HCT116 (cell line): ENCODE measurements around the gene EXD3. TPM values are rescaled to one million over a fixed set of nuclear protein-coding genes. Genes with fewer than 3 reads are reported as not detected.

Experiments
- ATAC-seq: fragments of 200-7000 bp; cut with Tn5 transposase; 2 replicates; pipeline ENCODE4 v1.9.1; 2020; ENCODE audit warnings: mild to moderate bottlenecking, moderate library complexity
- BruUV-seq: library from RNA; stranded (reverse); fragments of 400-500 nt; replicated peaks from 2 replicates; lab custom pipeline; 2021; lab: Mats Ljungman, UMichigan
- CTCF ChIA-PET: fragments of 300-600 bp; sonication (Branson Sonifier 250); formaldehyde crosslinking; loops from one replicate; lab custom pipeline; 2021; ENCODE audit warnings: antibody characterized with exemption; lab: Charles Lee
- POLR2A ChIA-PET: fragments of 300-600, 350-600 bp; sonication (Branson Sonifier 250); formaldehyde crosslinking; loops from one replicate; lab custom pipeline; 2021; ENCODE audit warnings: antibody characterized with exemption; lab: Charles Lee
- RAD21 ChIA-PET, 2 experiments: fragments of 300-600 bp; sonication (Branson Sonifier 250); formaldehyde crosslinking; loops; one replicate each; lab custom pipeline; 2023; ENCODE audit warnings: low total read pairs in 2 of 2; ENCODE audit not compliant: uncharacterized antibody in 2 of 2, unreplicated experiment in 2 of 2, low non-redundant PET in 1 of 2; lab: Charles Lee
- DNase-seq: peaks from one replicate; pipeline ENCODE4 v3.0.0-alpha.2; 2010; ENCODE audit warnings: low read depth, low spot score
- H2AFZ ChIP-seq: fragments of 200-600 bp; shearing (Covaris generic), sonication (generic); 2 replicates; pipeline ENCODE4 v1.6.1; 2017; ENCODE audit warnings: low read depth, mixed run types, mixed read lengths, antibody characterized with exemption, low read length; ENCODE audit not compliant: poor library complexity, severe bottlenecking
- H3K27ac ChIP-seq: 2 replicates; pipeline ENCODE4 v1.5.1; 2012; ENCODE audit warnings: low read depth, low read length
- H3K27me3 ChIP-seq: fragments of 200-600 bp; sonication (generic); 2 replicates; pipeline ENCODE4 v1.6.1; 2016; ENCODE audit warnings: mixed run types, low read length, mixed read lengths; ENCODE audit not compliant: insufficient read depth
- H3K36me3 ChIP-seq, 2 experiments: fragments of 200-500 bp in 1 of 2; fragments of 200-600 bp in 1 of 2; sonication (Bioruptor generic) in 1 of 2; sonication (generic) in 1 of 2; 2 replicates each; pipeline versions ENCODE4 v1.5.1 to v1.6.1; 2014 to 2016; ENCODE audit warnings: low read length in 2 of 2, inconsistent platforms in 1 of 2, mixed read lengths in 1 of 2, mixed run types in 1 of 2; ENCODE audit not compliant: insufficient read depth in 2 of 2, control insufficient read depth in 1 of 2
- H3K4me1 ChIP-seq, 2 experiments: fragments of 200-600 bp in 1 of 2; sonication (generic) in 1 of 2; 2 replicates each; pipeline versions ENCODE4 v1.5.1 to v1.6.1; 2012 to 2017; ENCODE audit warnings: low read length in 2 of 2, inconsistent platforms in 1 of 2, mild to moderate bottlenecking in 1 of 2, mixed read lengths in 1 of 2, mixed run types in 1 of 2, moderate library complexity in 1 of 2; ENCODE audit not compliant: insufficient read depth in 2 of 2, control insufficient read depth in 1 of 2
- H3K4me2 ChIP-seq: fragments of 200-600 bp; sonication (generic); 2 replicates; pipeline ENCODE4 v1.6.1; 2017; ENCODE audit warnings: mixed run types, low read length, mixed read lengths
- H3K4me3 ChIP-seq, 2 experiments: fragments of 200-600 bp in 1 of 2; sonication (generic) in 1 of 2; replicated peaks in 1 of 2; 2 replicates each; pipeline ENCODE4 v1.5.1; 2011 to 2016; ENCODE audit warnings: low read length in 2 of 2, control low read depth in 1 of 2, low read depth in 1 of 2, mild to moderate bottlenecking in 1 of 2, mixed read lengths in 1 of 2, mixed run types in 1 of 2
- H3K79me2 ChIP-seq: fragments of 200-600 bp; sonication (generic); 2 replicates; pipeline ENCODE4 v1.6.1; 2017; ENCODE audit warnings: mild to moderate bottlenecking, mixed run types, low read length, moderate library complexity, mixed read lengths; ENCODE audit not compliant: insufficient read depth
- H3K9ac ChIP-seq: fragments of 200-600 bp; sonication (generic); 2 replicates; pipeline ENCODE4 v1.6.1; 2016; ENCODE audit warnings: low read length, mixed read lengths
- H3K9me2 ChIP-seq: fragments of 200-600 bp; sonication (generic), shearing (Covaris generic); 2 replicates; pipeline ENCODE4 v1.6.1; 2017; ENCODE audit warnings: mixed run types, mild to moderate bottlenecking, moderate library complexity; ENCODE audit not compliant: insufficient read depth
- H3K9me3 ChIP-seq, 2 experiments: fragments of 200-500 bp in 1 of 2; fragments of 200-600 bp in 1 of 2; sonication (Bioruptor generic) in 1 of 2; sonication (generic) in 1 of 2; 2 replicates each; pipeline ENCODE4 v1.6.1; 2014 to 2017; ENCODE audit warnings: low read length in 2 of 2, mixed read lengths in 2 of 2, inconsistent platforms in 1 of 2, low read depth in 1 of 2, mild to moderate bottlenecking in 1 of 2, mixed run types in 1 of 2, moderate library complexity in 1 of 2; ENCODE audit not compliant: control insufficient read depth in 1 of 2, insufficient read depth in 1 of 2
- H4K20me1 ChIP-seq: fragments of 200-600 bp; sonication (generic), shearing (Covaris generic); 2 replicates; pipeline ENCODE4 v1.6.1; 2017; ENCODE audit warnings: mixed run types, mild to moderate bottlenecking, moderate library complexity; ENCODE audit not compliant: insufficient read depth
- EGR1 ChIP-seq: IDR thresholded peaks from 2 replicates; pipeline ENCODE4 v1.6.1; 2012; ENCODE audit warnings: low read depth
- EZH2 ChIP-seq: fragments of 200-600 bp; sonication (generic); IDR thresholded peaks from 2 replicates; pipeline ENCODE4 v1.6.1; 2017; ENCODE audit warnings: antibody characterized with exemption, mixed run types
- POLR2A ChIP-seq: IDR thresholded peaks from 2 replicates; pipeline ENCODE4 v1.7.0; 2011; ENCODE audit warnings: borderline replicate concordance; ENCODE audit not compliant: insufficient read depth, insufficient read length; ENCODE audit errors: extremely low read depth
- POLR2AphosphoS5 ChIP-seq: IDR thresholded peaks from 2 replicates; pipeline ENCODE4 v1.6.1; 2011; ENCODE audit warnings: mild to moderate bottlenecking, low read depth, low read length, moderate library complexity
- REST ChIP-seq: IDR thresholded peaks from 2 replicates; pipeline ENCODE4 v1.6.1; 2012; ENCODE audit warnings: low read depth
- SRF ChIP-seq: IDR thresholded peaks from 2 replicates; pipeline ENCODE4 v1.6.1; 2012; ENCODE audit warnings: low read depth
- TCF7L2 ChIP-seq: IDR thresholded peaks from 2 replicates; pipeline ENCODE4 v1.7.0; 2011; ENCODE audit warnings: borderline replicate concordance, inconsistent platforms; ENCODE audit not compliant: insufficient read depth, insufficient read length; ENCODE audit errors: extremely low read depth
- YY1 ChIP-seq: IDR thresholded peaks from 2 replicates; pipeline ENCODE4 v1.6.1; 2011; ENCODE audit warnings: low read length, low read depth, moderate library complexity, mild to moderate bottlenecking; ENCODE audit not compliant: insufficient replicate concordance; ENCODE audit errors: extremely low read depth
- intact Hi-C: fragments of 100-400 bp; cut with micrococcal nuclease; formaldehyde crosslinking; loops from 2 replicates; pipeline ENCODE4 v1.10.0; 2022
- total RNA-seq: library from RNA; stranded (reverse); gene quantifications from one replicate; pipeline ENCODE4 v1.2.1, GENCODE V29; 2021; ENCODE audit not compliant: unreplicated experiment
- TF ChIP-seq, protein P1 (sequence below), 3 experiments: fragments of 200-600 bp in 1 of 3; sonication (generic) in 1 of 3; IDR thresholded peaks in 2 of 3; conservative IDR thresholded peaks in 1 of 3; 2 replicates each; pipeline ENCODE4 v1.5.1; 2012 to 2017; ENCODE audit warnings: low read depth in 2 of 3, low read length in 2 of 3, antibody characterized with exemption in 1 of 3, borderline replicate concordance in 1 of 3, control low read depth in 1 of 3, mild to moderate bottlenecking in 1 of 3, mixed read lengths in 1 of 3, mixed run types in 1 of 3, moderate library complexity in 1 of 3; ENCODE audit not compliant: insufficient read depth in 1 of 3

EXD3 gene
- total RNA-seq, 1 experiment from 2014 or later: 25.4 TPM

GRCh38 chr9:137461663-137462395 is 38.9 kb upstream of the EXD3 start:
- BruUV-seq: no TSS peak
- no peak overlapping the region for H2AFZ ChIP-seq
- H3K79me2 ChIP-seq: peaks cover 21% of the 10 kb centered on the region
- no peaks in the 10 kb centered on the region for H3K9me3 ChIP-seq
- RAD21 ChIA-PET: no interaction called here
- peaks cover 4 to 9% of the 10 kb centered on the region in 2 experiments; a peak in 2 of 4 replicates for H3K36me3 ChIP-seq
- intact Hi-C loops: no loop called here
- DNase-seq: peak; percentile 78
- peak overlapping the region; percentile 4; the same call in 1 of the 2 replicates for H3K9ac ChIP-seq
- TF ChIP-seq POLR2A: no peak
- peak; percentile 43 for TF ChIP-seq POLR2AphosphoS5
- TF ChIP-seq, protein P1, sequence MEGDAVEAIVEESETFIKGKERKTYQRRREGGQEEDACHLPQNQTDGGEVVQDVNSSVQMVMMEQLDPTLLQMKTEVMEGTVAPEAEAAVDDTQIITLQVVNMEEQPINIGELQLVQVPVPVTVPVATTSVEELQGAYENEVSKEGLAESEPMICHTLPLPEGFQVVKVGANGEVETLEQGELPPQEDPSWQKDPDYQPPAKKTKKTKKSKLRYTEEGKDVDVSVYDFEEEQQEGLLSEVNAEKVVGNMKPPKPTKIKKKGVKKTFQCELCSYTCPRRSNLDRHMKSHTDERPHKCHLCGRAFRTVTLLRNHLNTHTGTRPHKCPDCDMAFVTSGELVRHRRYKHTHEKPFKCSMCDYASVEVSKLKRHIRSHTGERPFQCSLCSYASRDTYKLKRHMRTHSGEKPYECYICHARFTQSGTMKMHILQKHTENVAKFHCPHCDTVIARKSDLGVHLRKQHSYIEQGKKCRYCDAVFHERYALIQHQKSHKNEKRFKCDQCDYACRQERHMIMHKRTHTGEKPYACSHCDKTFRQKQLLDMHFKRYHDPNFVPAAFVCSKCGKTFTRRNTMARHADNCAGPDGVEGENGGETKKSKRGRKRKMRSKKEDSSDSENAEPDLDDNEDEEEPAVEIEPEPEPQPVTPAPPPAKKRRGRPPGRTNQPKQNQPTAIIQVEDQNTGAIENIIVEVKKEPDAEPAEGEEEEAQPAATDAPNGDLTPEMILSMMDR (IDR thresholded peaks at IDR 0.05 in 2 of 3, conservative IDR thresholded peaks at IDR 0.05 in 1 of 3; ENCODE audit: borderline replicate concordance in 1 of 3, insufficient read depth in 1 of 3, low read depth in 2 of 3, low read length in 2 of 3): peak in 2 of 3 experiments; percentile 23 to 30; a peak in 2 of 6 replicates
- TF ChIP-seq, all 23 proteins: peak for 2
- CTCF ChIA-PET: no interaction called here
- peak overlapping the region; percentile 65 for H3K4me2 ChIP-seq
- H3K4me1 ChIP-seq: peaks cover 19 to 43% of the 10 kb centered on the region in 2 experiments
- ATAC-seq: peak; percentile 83
- POLR2A ChIA-PET: interaction anchor here (0.7 kb wide), 1 partner anchor 20 kb away, joined by 3 read pairs; the partner anchor contains the start of gene ENTPD8
- H3K4me3 ChIP-seq: peak overlapping the region; percentile 11 to 18; a peak in 2 of 4 replicates
- H4K20me1 ChIP-seq: no peaks in the 10 kb centered on the region
- H3K9me2 ChIP-seq: no peaks in the 10 kb centered on the region
- H3K27me3 ChIP-seq: no peaks in the 10 kb centered on the region
- H3K27ac ChIP-seq: no peak overlapping the region; the same call in 1 of the 2 replicates

DNA sequence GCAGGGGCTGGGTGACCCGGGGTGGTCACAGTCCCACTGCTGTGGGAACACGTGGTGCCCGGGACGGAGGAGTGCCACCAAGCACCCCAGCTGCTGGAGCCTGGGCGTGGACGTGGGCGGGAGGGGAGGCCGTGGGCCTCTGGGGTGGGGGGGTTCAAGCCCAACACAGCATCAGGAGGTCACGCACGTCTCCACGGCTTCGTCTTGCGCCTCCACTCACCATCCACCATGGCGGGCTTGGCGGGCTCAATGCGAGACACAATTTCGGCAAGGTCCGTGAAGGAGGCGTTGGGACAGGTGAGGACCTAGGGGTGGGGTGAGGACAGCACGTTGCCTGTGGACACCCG is 38.3 kb upstream of the EXD3 start:
- Histone ChIP-seq H2AFZ (no peak overlapping the region), H3K9me2 (no peaks in the 10 kb centered on the region), H3K4me2 (peak overlapping the region; percentile 65), H3K9me3 (no peaks in the 10 kb centered on the region), H3K9ac (peak overlapping the region; percentile 4; the same call in 1 of the 2 replicates), H3K79me2 (peaks cover 25% of the 10 kb centered on the region), H3K4me1 (peaks cover 19 to 46% of the 10 kb centered on the region in 2 experiments), H3K27ac (no peak overlapping the region; the same call in 1 of the 2 replicates), H4K20me1 (no peaks in the 10 kb centered on the region), H3K27me3 (no peaks in the 10 kb centered on the region), H3K4me3 (no peak overlapping the region), H3K36me3 (peaks cover 7 to 12% of the 10 kb centered on the region in 2 experiments; a peak in 2 of 4 replicates)
- no peak for ATAC-seq
- ChIA-PET POLR2A (interaction anchor here (0.7 kb wide), 1 partner anchor 20 kb away, joined by 3 read pairs; the partner anchor contains the start of gene ENTPD8), RAD21 (no interaction called here), CTCF (no interaction called here)
- intact Hi-C loops: no loop called here
- no TSS peak for BruUV-seq
- no peak for DNase-seq
- TF ChIP-seq YY1 (no peak), EGR1 (no peak), POLR2A (no peak), REST (no peak), TCF7L2 (no peak), EZH2 (no peak), SRF (no peak)
